ENCODE data around the gene FRYL.

DNA sequence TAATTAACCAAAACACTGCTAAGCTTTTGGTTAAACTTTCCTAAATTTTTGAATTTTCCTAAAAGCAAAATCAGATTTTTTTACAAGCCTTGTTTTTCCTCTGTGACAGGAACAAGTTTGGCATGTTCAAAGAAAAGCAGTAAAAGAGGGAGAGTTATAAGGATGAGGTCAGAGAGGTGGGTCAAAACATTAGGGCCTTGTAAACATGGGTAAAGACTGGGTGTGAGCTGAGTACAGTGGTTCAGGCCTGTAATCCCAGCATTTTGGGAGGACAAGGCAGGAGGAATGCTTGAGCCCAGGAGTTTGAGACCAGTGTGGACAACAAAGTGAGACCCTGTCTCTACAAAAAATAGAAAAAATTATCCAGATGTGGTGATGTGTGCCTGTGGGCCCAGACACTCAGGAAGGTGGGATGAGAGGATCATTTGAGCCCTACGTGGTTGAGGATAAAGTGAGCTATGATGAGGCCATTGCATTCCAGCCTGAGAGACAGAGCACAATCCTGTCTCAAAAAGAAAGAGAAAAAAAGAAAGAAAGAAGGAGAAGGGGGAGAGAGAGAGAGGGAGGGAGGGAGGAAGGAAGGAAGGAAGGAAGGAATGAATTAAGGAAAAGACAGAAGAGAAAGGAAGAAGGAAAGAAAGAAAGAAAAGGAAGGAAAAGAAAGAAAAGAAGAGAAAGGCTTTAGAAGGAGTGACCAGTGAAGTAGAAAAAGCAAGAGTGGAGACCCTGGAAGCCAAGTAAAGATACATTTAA lies 17.0 kb upstream of the FRYL start:
- TF ChIP-seq SIN3A (IDR thresholded peaks at IDR 0.05; ENCODE audit: borderline replicate concordance, insufficient read depth, low read length) (no peak), POLR2AphosphoS5 (IDR thresholded peaks at IDR 0.05; ENCODE audit: low read depth, low read length) (no peak), TAF1 (IDR thresholded peaks at IDR 0.05; ENCODE audit: borderline replicate concordance, insufficient read depth, low read length) (no peak)
